GM12874 (cell line): ENCODE results near the gene DIPK1A.

Experiments used
- CTCF ChIP-seq: IDR thresholded peaks from 2 replicates; pipeline ENCODE4 v1.5.1; 2011; ENCODE audit warnings: low read depth, mild to moderate bottlenecking, control low read depth, low read length, moderate library complexity; ENCODE audit not compliant: insufficient read depth

The DIPK1A gene

GRCh38 chr1:92858564-92859399 lies 102.5 kb downstream of the DIPK1A start:
- peak; percentile 67; the same call in 1 of the 2 replicates for TF ChIP-seq CTCF

GRCh38 chr1:92857817-92858216 lies 103.4 kb downstream of the DIPK1A start:
- TF ChIP-seq CTCF = no peak

GRCh38 chr1:92855236-92855635 lies 106.0 kb downstream of the DIPK1A start:
- no peak for TF ChIP-seq CTCF

- no peak for TF ChIP-seq CTCF
Observed at GRCh38 chr1:92854101-92854785, 107.0 kb downstream of the DIPK1A start.

- TF ChIP-seq CTCF = no peak
Observed at GRCh38 chr1:92853299-92853698, 108.0 kb downstream of the DIPK1A start.

GRCh38 chr1:92851729-92852128 lies 109.5 kb downstream of the DIPK1A start:
- TF ChIP-seq CTCF = no peak

GRCh38 chr1:92850019-92850418 lies 111.2 kb downstream of the DIPK1A start:
- no peak for TF ChIP-seq CTCF
